Loucy (cell line): ENCODE data around the gene RTCA.

Experiments used
- H2AFZ ChIP-seq: fragments of 200-600 bp; sonication (generic); 2 replicates; pipeline ENCODE4 v1.6.0; 2016; ENCODE audit warnings: antibody characterized with exemption, mild to moderate bottlenecking, low read length, moderate library complexity
- H3F3A ChIP-seq: fragments of 200-600 bp; 2 replicates; pipeline ENCODE4 v1.6.0; 2016; ENCODE audit warnings: antibody characterized with exemption, low read depth, mild to moderate bottlenecking
- H3K27me3 ChIP-seq: fragments of 200-600 bp; sonication (generic); 2 replicates; pipeline ENCODE4 v1.6.1; 2014; ENCODE audit warnings: low read length, mild to moderate bottlenecking; ENCODE audit not compliant: insufficient read depth, poor library complexity, severe bottlenecking
- H3K36me3 ChIP-seq: fragments of 200-600 bp; sonication (generic); 2 replicates; pipeline ENCODE4 v1.6.1; 2016; ENCODE audit warnings: low read length; ENCODE audit not compliant: insufficient read depth
- H3K4me1 ChIP-seq: fragments of 200-600 bp; sonication (generic); 2 replicates; pipeline ENCODE4 v1.5.1; 2014; ENCODE audit warnings: low read length, mild to moderate bottlenecking; ENCODE audit not compliant: insufficient read depth, poor library complexity, severe bottlenecking
- H3K4me2 ChIP-seq: fragments of 200-600 bp; sonication (generic); 2 replicates; pipeline ENCODE4 v1.6.0; 2014; ENCODE audit warnings: antibody characterized with exemption, low read length, low read depth, mild to moderate bottlenecking; ENCODE audit not compliant: poor library complexity, severe bottlenecking
- H3K4me3 ChIP-seq: fragments of 200-600 bp; sonication (generic); 2 replicates; pipeline ENCODE4 v1.5.1; 2014; ENCODE audit warnings: low read length, mild to moderate bottlenecking, mixed read lengths; ENCODE audit not compliant: poor library complexity, severe bottlenecking
- H3K79me2 ChIP-seq: fragments of 200-600 bp; sonication (generic); 2 replicates; pipeline ENCODE4 v1.6.1; 2014; ENCODE audit warnings: low read length; ENCODE audit not compliant: insufficient read depth
- H3K9ac ChIP-seq: fragments of 200-600 bp; sonication (generic); 2 replicates; pipeline ENCODE4 v1.6.0; 2014; ENCODE audit warnings: mild to moderate bottlenecking, low read depth, low read length, moderate library complexity; ENCODE audit not compliant: poor library complexity, severe bottlenecking
- H3K9me2 ChIP-seq: fragments of 200-600 bp; sonication (generic); replicated peaks from 2 replicates; pipeline ENCODE4 v1.6.1; 2016; ENCODE audit warnings: low read depth, low read length, mixed read lengths
- H3K9me3 ChIP-seq: fragments of 200-600 bp; sonication (generic); 2 replicates; pipeline ENCODE4 v1.6.1; 2014; ENCODE audit warnings: mild to moderate bottlenecking, antibody characterized with exemption, low read length, low read depth; ENCODE audit not compliant: insufficient read depth
- H4K20me1 ChIP-seq: fragments of 200-600 bp; sonication (generic); 2 replicates; pipeline ENCODE4 v1.6.0; 2014; ENCODE audit warnings: antibody characterized with exemption, low read length, mild to moderate bottlenecking; ENCODE audit not compliant: insufficient read depth, poor library complexity, severe bottlenecking
- CTCF ChIP-seq: fragments of 200-600 bp; sonication (generic); conservative IDR thresholded peaks from 2 replicates; pipeline ENCODE4 v1.5.1; 2014; ENCODE audit warnings: mild to moderate bottlenecking, antibody characterized with exemption, low read length
- EZH2phosphoT487 ChIP-seq: fragments of 200-600 bp; IDR thresholded peaks from 2 replicates; pipeline ENCODE4 v1.6.1; 2018; ENCODE audit warnings: antibody characterized with exemption, mild to moderate bottlenecking, moderate library complexity, borderline replicate concordance

The RTCA gene

DNA sequence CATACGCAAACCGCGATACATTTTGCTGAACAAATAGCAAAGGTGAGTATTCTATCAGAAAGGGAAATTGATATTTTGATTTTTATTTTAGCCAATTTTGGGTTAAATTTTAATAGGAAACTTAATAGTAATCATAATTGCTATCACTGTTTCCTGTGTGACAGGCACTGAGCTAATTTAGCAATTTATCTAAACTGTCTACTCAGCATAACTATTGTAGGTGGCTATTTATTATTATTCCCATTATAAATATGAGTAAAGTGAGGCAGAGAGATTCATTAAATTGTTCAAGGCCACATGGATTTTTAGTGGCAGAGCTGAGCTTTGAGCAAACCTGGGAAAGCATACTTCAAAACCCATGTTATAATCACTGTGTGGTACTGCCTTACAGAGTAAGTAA is 21.1 kb downstream of the RTCA start:
- no peaks in the 10 kb centered on the region for H3K9me2 ChIP-seq
- H3K4me3 ChIP-seq, result no peak overlapping the region
- H3K4me2 ChIP-seq, result no peak overlapping the region
- H3K36me3 ChIP-seq, result peaks cover 72% of the 10 kb centered on the region
- no peak for TF ChIP-seq EZH2phosphoT487
- TF ChIP-seq CTCF, result no peak
- H3K27me3 ChIP-seq, result no peaks in the 10 kb centered on the region
- H3K4me1 ChIP-seq, result no peaks in the 10 kb centered on the region
- no peaks in the 10 kb centered on the region for H4K20me1 ChIP-seq
- H3F3A ChIP-seq, result no peaks in the 10 kb centered on the region
- H3K79me2 ChIP-seq, result no peaks in the 10 kb centered on the region
- H3K9me3 ChIP-seq, result no peaks in the 10 kb centered on the region
- no peak overlapping the region for H3K9ac ChIP-seq
- H2AFZ ChIP-seq, result no peak overlapping the region

- Histone ChIP-seq H3K9me3 (no peaks in the 10 kb centered on the region), H3K4me1 (no peaks in the 10 kb centered on the region), H3K79me2 (no peaks in the 10 kb centered on the region), H4K20me1 (no peaks in the 10 kb centered on the region), H2AFZ (no peak overlapping the region), H3K4me3 (no peak overlapping the region), H3F3A (no peaks in the 10 kb centered on the region), H3K9me2 (no peaks in the 10 kb centered on the region), H3K9ac (no peak overlapping the region), H3K36me3 (peaks cover 60% of the 10 kb centered on the region), H3K27me3 (no peaks in the 10 kb centered on the region), H3K4me2 (no peak overlapping the region)
- TF ChIP-seq CTCF, result no peak
- no peak for TF ChIP-seq EZH2phosphoT487
Measured at GRCh38 chr1:100290291-100290690, 24.3 kb downstream of the RTCA start.

- Histone ChIP-seq H3K9ac (no peak overlapping the region), H3K9me3 (no peaks in the 10 kb centered on the region), H3K4me3 (no peak overlapping the region), H3K9me2 (no peaks in the 10 kb centered on the region), H3K4me2 (no peak overlapping the region), H2AFZ (no peak overlapping the region), H4K20me1 (no peaks in the 10 kb centered on the region), H3F3A (no peaks in the 10 kb centered on the region), H3K36me3 (peaks cover 38% of the 10 kb centered on the region), H3K27me3 (no peaks in the 10 kb centered on the region), H3K4me1 (no peaks in the 10 kb centered on the region), H3K79me2 (no peaks in the 10 kb centered on the region)
- TF ChIP-seq EZH2phosphoT487, result no peak
- TF ChIP-seq CTCF, result no peak
Measured at GRCh38 chr1:100292711-100293110, 26.7 kb downstream of the RTCA start.
